Activated B cell treated with CpG ODN at 0.5 μM for 24 hours (primary cell): Measurements from ENCODE around the gene GPR31. TPM values are rescaled to one million over a fixed set of nuclear protein-coding genes. Genes with fewer than 3 reads are reported as not detected.

Experiments
- ATAC-seq: fragments of 200-7000 bp; cut with Tn5 transposase; one replicate; pipeline ENCODE4 v1.10.0; 2021; ENCODE audit warnings: low read depth, mild to moderate bottlenecking, moderate library complexity
- CTCF ChIA-PET: fragments of 350-600 bp; sonication (Branson Sonifier 250); formaldehyde crosslinking; loops from one replicate; lab custom pipeline; 2021; ENCODE audit warnings: antibody characterized with exemption; lab: Charles Lee
- POLR2A ChIA-PET: fragments of 350-600 bp; sonication (Branson Sonifier 250); formaldehyde crosslinking; loops from one replicate; lab custom pipeline; 2021; ENCODE audit warnings: antibody characterized with exemption; lab: Charles Lee
- DNase-seq: peaks from one replicate; pipeline ENCODE4 v3.0.0; 2022
- H3K27ac Mint-ChIP-seq: one replicate; pipeline ENCODE4 v1.8.0; 2020; ENCODE audit warnings: mixed read lengths
- H3K27me3 Mint-ChIP-seq: one replicate; pipeline ENCODE4 v1.8.0; 2021; ENCODE audit warnings: mixed read lengths
- H3K36me3 Mint-ChIP-seq: one replicate; pipeline ENCODE4 v1.8.0; 2021; ENCODE audit warnings: low read depth, mixed read lengths
- H3K4me1 Mint-ChIP-seq: one replicate; pipeline ENCODE4 v1.8.0; 2021; ENCODE audit warnings: mixed read lengths
- H3K4me3 Mint-ChIP-seq: one replicate; pipeline ENCODE4 v1.8.0; 2020; ENCODE audit warnings: mild to moderate bottlenecking, mixed read lengths
- H3K9me3 Mint-ChIP-seq: one replicate; pipeline ENCODE4 v1.8.0; 2020; ENCODE audit warnings: mixed read lengths
- CTCF ChIP-seq: fragments of 200-600 bp; IDR thresholded peaks from one replicate; pipeline ENCODE4 v1.8.0; 2022; ENCODE audit warnings: antibody characterized with exemption, mild to moderate bottlenecking
- intact Hi-C: fragments of 100-400 bp; cut with micrococcal nuclease; formaldehyde crosslinking; loops from one replicate; pipeline ENCODE4 v1.15.1; 2024
- total RNA-seq: library from RNA; stranded (reverse); gene quantifications from 2 replicates; pipeline ENCODE4 v1.2.3, GENCODE V29; 2022

Gene GPR31
- total RNA-seq, 1 donor from 2014 or later: not detected

GRCh38 chr6:167161851-167162467, 4.2 kb upstream of the GPR31 start:
- CTCF ChIA-PET: no interaction called here

GRCh38 chr6:167157414-167157813, 366 bp downstream of the GPR31 start:
- ChIA-PET CTCF (no interaction called here), POLR2A (no interaction called here)
- intact Hi-C loops: loop anchor here (10.0 kb wide), 1 partner anchor 813 kb away; the partner anchor contains the start of gene SFT2D1
- Mint-ChIP-seq H3K4me1 (peaks cover 38% of the 10 kb centered on the region), H3K27me3 (no peaks in the 10 kb centered on the region), H3K9me3 (no peaks in the 10 kb centered on the region), H3K36me3 (no peaks in the 10 kb centered on the region), H3K4me3 (peak overlapping the region; percentile 32), H3K27ac (no peak overlapping the region)
- TF ChIP-seq CTCF: no peak
- ATAC-seq (no peak), DNase-seq (no peak)

More at GRCh38 chr6:167161851-167162467, 4.2 kb upstream of the GPR31 start:
- POLR2A ChIA-PET: no interaction called here
- no peak overlapping the region for H3K27ac Mint-ChIP-seq
- no peaks in the 10 kb centered on the region for H3K36me3 Mint-ChIP-seq
- H3K4me1 Mint-ChIP-seq: peaks cover 16% of the 10 kb centered on the region
- H3K9me3 Mint-ChIP-seq: no peaks in the 10 kb centered on the region
- no peak overlapping the region for H3K4me3 Mint-ChIP-seq
- ATAC-seq (no peak), DNase-seq (no peak)
- no peaks in the 10 kb centered on the region for H3K27me3 Mint-ChIP-seq
- no peak for TF ChIP-seq CTCF
- intact Hi-C loops: loop anchor here (5.0 kb wide), 1 partner anchor 665 kb away; the partner anchor contains the start of gene AFDN

GRCh38 chr6:167154895-167155294, 2.9 kb downstream of the GPR31 start:
- ATAC-seq (no peak), DNase-seq (no peak)
- intact Hi-C loops: loop anchor here (10.0 kb wide), 1 partner anchor 810 kb away; the partner anchor contains the start of gene SFT2D1
- H3K4me1 Mint-ChIP-seq: peaks cover 59% of the 10 kb centered on the region
- no peaks in the 10 kb centered on the region for H3K36me3 Mint-ChIP-seq
- no peak for TF ChIP-seq CTCF
- H3K4me3 Mint-ChIP-seq: no peak overlapping the region
- no peaks in the 10 kb centered on the region for H3K27me3 Mint-ChIP-seq
- no peak overlapping the region for H3K27ac Mint-ChIP-seq
- no peaks in the 10 kb centered on the region for H3K9me3 Mint-ChIP-seq
- ChIA-PET CTCF (no interaction called here), POLR2A (interaction anchor here (0.6 to 1.7 kb wide), 3 partner anchors 31 to 61 kb away, joined by 3 to 5 read pairs (median 5); no protein-coding TSS in a partner anchor)

GRCh38 chr6:167154291-167154690, 3.5 kb downstream of the GPR31 start:
- POLR2A ChIA-PET: interaction anchor here (0.6 to 1.7 kb wide), 4 partner anchors 13 to 63 kb away, joined by 4 to 5 read pairs (median 5); no protein-coding TSS in a partner anchor
- DNase-seq (no peak), ATAC-seq (no peak)
- no peak for TF ChIP-seq CTCF
- H3K4me3 Mint-ChIP-seq: peak overlapping the region; percentile 88
- intact Hi-C loops: loop anchor here (10.0 kb wide), 1 partner anchor 809 kb away; the partner anchor contains the start of gene SFT2D1
- no peaks in the 10 kb centered on the region for H3K9me3 Mint-ChIP-seq
- peaks cover 61% of the 10 kb centered on the region for H3K4me1 Mint-ChIP-seq
- no peaks in the 10 kb centered on the region for H3K36me3 Mint-ChIP-seq
- H3K27ac Mint-ChIP-seq: peak overlapping the region; percentile 88
- H3K27me3 Mint-ChIP-seq: no peaks in the 10 kb centered on the region
- CTCF ChIA-PET: no interaction called here

- POLR2A ChIA-PET: interaction anchor here (0.9 to 1.7 kb wide), 6 partner anchors 13 to 196 kb away, joined by 4 to 5 read pairs (median 4); partner anchors contain the start of gene RNASET2
- CTCF ChIA-PET: interaction anchor here (3.3 kb wide), 1 partner anchor 12 kb away, joined by 14 read pairs; no protein-coding TSS in a partner anchor
- no peak for TF ChIP-seq CTCF
- peaks cover 58% of the 10 kb centered on the region for H3K4me1 Mint-ChIP-seq
- H3K4me3 Mint-ChIP-seq: peak overlapping the region; percentile 88
- H3K36me3 Mint-ChIP-seq: no peaks in the 10 kb centered on the region
- no peaks in the 10 kb centered on the region for H3K27me3 Mint-ChIP-seq
- peak; percentile 62 for ATAC-seq
- intact Hi-C loops: loop anchor here (1.0 to 10.0 kb wide), 4 partner anchors 39 to 809 kb away; partner anchors contain the start of genes CEP43 and SFT2D1
- H3K9me3 Mint-ChIP-seq: no peaks in the 10 kb centered on the region
- H3K27ac Mint-ChIP-seq: peak overlapping the region; percentile 88
- no peak for DNase-seq
These were observed 4.2 kb downstream of the GPR31 start for GRCh38 chr6:167153521-167153959.
